GM12878 (cell line): Measurements from ENCODE around the gene RADIL. TPM values are rescaled to one million over a fixed set of nuclear protein-coding genes. Genes with fewer than 3 reads are reported as not detected.

Source experiments
- ATAC-seq: fragments of 200-7000 bp; cut with Tn5 transposase; 3 replicates; pipeline ENCODE4 v1.9.1; 2020; ENCODE audit warnings: mild to moderate bottlenecking, moderate library complexity
- BruUV-seq: library from RNA; stranded (reverse); fragments of 400-500 nt; replicated peaks from 2 replicates; lab custom pipeline; 2021; lab: Mats Ljungman, UMichigan
- CTCF ChIA-PET: fragments of 300-600 bp; sonication (Branson Sonifier 250); formaldehyde crosslinking; extraction: SDS; loops from one replicate; lab custom pipeline; 2021; ENCODE audit warnings: inconsistent platforms; lab: Yijun Ruan, JAX
- POLR2A ChIA-PET: fragments of 350-600 bp; formaldehyde crosslinking; extraction: SDS; loops from one replicate; lab custom pipeline; 2021; ENCODE audit warnings: inconsistent platforms; lab: Charles Lee
- RAD21 ChIA-PET: fragments of 300-600 bp; sonication (Branson Sonifier 250); formaldehyde crosslinking; loops from one replicate; lab custom pipeline; 2023; ENCODE audit warnings: antibody characterized with exemption; ENCODE audit not compliant: unreplicated experiment; lab: Charles Lee
- SMC1A ChIA-PET: fragments of 300-600 bp; sonication (Branson Sonifier 250); formaldehyde crosslinking; loops from one replicate; lab custom pipeline; 2023; ENCODE audit not compliant: unreplicated experiment, uncharacterized antibody; lab: Charles Lee
- DNase-seq: peaks from one replicate; pipeline ENCODE4 v3.0.0-alpha.2; 2011; ENCODE audit warnings: low read depth, low spot score
- FAIRE-seq: peaks from 3 replicates; lab custom pipeline; 2011; peaks lifted over from hg19 to GRCh38; lab: Jason Lieb, UNC
- H2AFZ ChIP-seq: 2 replicates; pipeline ENCODE4 v1.6.0; 2011; ENCODE audit warnings: low read depth, low read length, control low read depth; ENCODE audit not compliant: control insufficient read depth
- H3K27ac ChIP-seq: 2 replicates; pipeline ENCODE4 v1.5.1; 2011; ENCODE audit warnings: control low read depth; ENCODE audit not compliant: control insufficient read depth, insufficient read depth
- H3K27me3 ChIP-seq, 2 experiments: replicated peaks in 1 of 2; 2 replicates each; pipeline versions ENCODE4 v1.6.0 to v1.6.1; 2011; ENCODE audit warnings: low read length in 1 of 2; ENCODE audit not compliant: control insufficient read depth in 2 of 2, insufficient read depth in 2 of 2
- H3K36me3 ChIP-seq, 2 experiments: 2 replicates each; pipeline ENCODE4 v1.5.1; 2011; ENCODE audit warnings: low read length in 1 of 2; ENCODE audit not compliant: control insufficient read depth in 2 of 2, insufficient read depth in 2 of 2
- H3K4me1 ChIP-seq: 2 replicates; pipeline ENCODE4 v1.6.1; 2011; ENCODE audit warnings: mild to moderate bottlenecking, low read length, moderate library complexity, mixed read lengths; ENCODE audit not compliant: control insufficient read depth, insufficient read depth
- H3K4me2 ChIP-seq: 2 replicates; pipeline ENCODE4 v1.6.0; 2011; ENCODE audit warnings: control low read depth; ENCODE audit not compliant: control insufficient read depth, insufficient read depth
- H3K4me3 ChIP-seq: fragments of 200-600 bp; sonication (generic); 2 replicates; pipeline ENCODE4 v1.5.1; 2016
- H3K79me2 ChIP-seq: 2 replicates; pipeline ENCODE4 v1.6.0; 2011; ENCODE audit warnings: low read length; ENCODE audit not compliant: control insufficient read depth, insufficient read depth
- H3K9ac ChIP-seq: 2 replicates; pipeline ENCODE4 v1.8.0; 2011; ENCODE audit warnings: low read length, control low read depth, mixed read lengths; ENCODE audit not compliant: control insufficient read depth, insufficient read depth
- H3K9me3 ChIP-seq: replicated peaks from 3 replicates; pipeline ENCODE4 v1.5.1; 2011; ENCODE audit warnings: mild to moderate bottlenecking, low read length; ENCODE audit not compliant: control insufficient read depth, insufficient read depth
- H4K20me1 ChIP-seq: 2 replicates; pipeline ENCODE4 v1.6.0; 2011; ENCODE audit not compliant: control insufficient read depth, insufficient read depth
- BCL3 ChIP-seq: IDR thresholded peaks from 2 replicates; pipeline ENCODE4 v1.6.1; 2011; ENCODE audit warnings: borderline replicate concordance, low read depth, mild to moderate bottlenecking, moderate library complexity, low read length; ENCODE audit not compliant: insufficient read depth, poor library complexity, severe bottlenecking
- CBX5 ChIP-seq: sonication (generic); IDR thresholded peaks from 2 replicates; pipeline ENCODE4 v1.6.1; 2016; ENCODE audit warnings: low read depth, moderate library complexity, mild to moderate bottlenecking, inconsistent platforms
- CREM ChIP-seq: IDR thresholded peaks from 2 replicates; pipeline ENCODE4 v1.6.1; 2014; ENCODE audit warnings: antibody characterized with exemption, low read depth
- E4F1 ChIP-seq: fragments of 450-650 bp; IDR thresholded peaks from 2 replicates; pipeline ENCODE4 v1.6.1; 2018; ENCODE audit warnings: borderline replicate concordance, mild to moderate bottlenecking; ENCODE audit not compliant: partially characterized antibody
- EED ChIP-seq: sonication (generic); IDR thresholded peaks from 2 replicates; pipeline ENCODE4 v1.6.1; 2016; ENCODE audit warnings: antibody characterized with exemption, low read depth
- HDAC6 ChIP-seq: fragments of 200-600 bp; sonication (generic); IDR thresholded peaks from one replicate; pipeline ENCODE4 v1.8.0; 2017; ENCODE audit warnings: antibody characterized with exemption; ENCODE audit not compliant: unreplicated experiment
- JUND ChIP-seq: IDR thresholded peaks from 2 replicates; pipeline ENCODE4 v1.6.1; 2012; ENCODE audit warnings: low read depth, mild to moderate bottlenecking, low read length, improper control_type of control experiment, moderate library complexity
- MEF2A ChIP-seq: IDR thresholded peaks from 2 replicates; pipeline ENCODE4 v1.6.1; 2011; ENCODE audit warnings: low read depth, mild to moderate bottlenecking, low read length, moderate library complexity; ENCODE audit not compliant: insufficient read depth
- NBN ChIP-seq: fragments of 450-650 bp; IDR thresholded peaks from 2 replicates; pipeline ENCODE4 v1.6.1; 2016
- NFYB ChIP-seq: IDR thresholded peaks from 2 replicates; pipeline ENCODE4 v1.6.1; 2011; ENCODE audit warnings: low read depth, mild to moderate bottlenecking, low read length, improper control_type of control experiment, moderate library complexity; ENCODE audit not compliant: insufficient read depth
- NRF1 ChIP-seq: conservative IDR thresholded peaks from 2 replicates; pipeline ENCODE4 v1.6.1; 2011; ENCODE audit warnings: mild to moderate bottlenecking, low read depth, low read length, improper control_type of control experiment
- PBX3 ChIP-seq: IDR thresholded peaks from 2 replicates; pipeline ENCODE4 v1.6.1; 2011; ENCODE audit warnings: mild to moderate bottlenecking, low read depth, low read length, moderate library complexity; ENCODE audit not compliant: insufficient replicate concordance
- PKNOX1 ChIP-seq: fragments of 450-650 bp; IDR thresholded peaks from 2 replicates; pipeline ENCODE4 v1.6.1; 2016; ENCODE audit warnings: mild to moderate bottlenecking
- RELA ChIP-seq: fragments of 450-650 bp; IDR thresholded peaks from 2 replicates; pipeline ENCODE4 v1.8.0; 2014; ENCODE audit warnings: borderline replicate concordance; ENCODE audit not compliant: partially characterized antibody
- RFX5 ChIP-seq: IDR thresholded peaks from 2 replicates; pipeline ENCODE4 v1.6.1; 2011; ENCODE audit warnings: low read depth, low read length, improper control_type of control experiment
- SREBF2 ChIP-seq: IDR thresholded peaks from 2 replicates; pipeline ENCODE4 v1.6.1; 2012; ENCODE audit warnings: mild to moderate bottlenecking, low read length
- SUPT20H ChIP-seq: IDR thresholded peaks from 2 replicates; pipeline ENCODE4 v1.6.1; 2011; ENCODE audit warnings: low read depth, mild to moderate bottlenecking, low read length, moderate library complexity, borderline replicate concordance; ENCODE audit not compliant: control insufficient read depth
- WRNIP1 ChIP-seq: IDR thresholded peaks from 2 replicates; pipeline ENCODE4 v1.6.1; 2011; ENCODE audit warnings: low read depth, low read length, improper control_type of control experiment, borderline replicate concordance
- WGBS: methylation state at CpG from one replicate; pipeline ENCODE4 v1.1.6; 2016; ENCODE audit warnings: low lambda C conversion rate; ENCODE audit not compliant: insufficient replicate concordance, insufficient coverage; ENCODE audit errors: missing lambda C conversion rate; 5-methylcytosine and 5-hydroxymethylcytosine counted together
- in situ Hi-C: fragments of 300-500 bp; cut with MboI; formaldehyde crosslinking; loops from 9 replicates; pipeline ENCODE4 v1.14.3; 2018; ENCODE audit warnings: mixed read lengths
- intact Hi-C: fragments of 100-400 bp; cut with micrococcal nuclease; formaldehyde crosslinking; loops from one replicate; pipeline ENCODE4 v1.14.2; 2022; ENCODE audit not compliant: unreplicated experiment
- polyA plus RNA-seq, 11 experiments: library from polyadenylated mRNA; depleted of rRNA in 4 of 11; unstranded in 6 of 11; stranded (reverse) in 5 of 11; fragments of >200 nt; fragmentation: Nextera tagmentation in 4 of 11; fragmentation: Illumina TruSeq in 1 of 11; extraction: Ambion mirVana in 4 of 11; extraction: Trizol in 1 of 11; gene quantifications; 1 replicate in 1 of 11; 2 replicates in 10 of 11; pipeline versions ENCODE4 v1.2.1 to v1.2.3, GENCODE V29; 2011 to 2016; ENCODE audit warnings: inconsistent platforms in 2 of 11, missing spikeins in 2 of 11, low read depth in 1 of 11
- total RNA-seq, 4 experiments: library from RNA; depleted of rRNA in 3 of 4; stranded (reverse); fragments of >200 nt in 3 of 4; fragmentation: Illumina TruSeq in 1 of 4; extraction: Trizol in 1 of 4; gene quantifications; 2 replicates each; pipeline versions ENCODE4 v1.2.1 to v1.2.3, GENCODE V29; 2013 to 2021

RADIL gene
- total and polyA plus RNA-seq, 10 of the 15 experiments (the other 5 are each of a cell fraction or from before 2014, with no cell fraction given): 0.05 to 0.06 TPM; not detected in 8

GRCh38 chr7:4790078-4790465 is 93.4 kb downstream of the RADIL start:
- no peaks in the 10 kb centered on the region for H4K20me1 ChIP-seq

More at GRCh38 chr7:4790078-4790465, 93.4 kb downstream of the RADIL start:
- Histone ChIP-seq H3K4me1 (no peaks in the 10 kb centered on the region), H3K4me2 (no peak overlapping the region), H3K36me3 (peaks cover 4 to 25% of the 10 kb centered on the region in 2 experiments; a peak in 3 of 4 replicates), H3K9me3 (no peaks in the 10 kb centered on the region; the same call in 2 of the 3 replicates), H3K9ac (no peak overlapping the region), H3K4me3 (no peak overlapping the region), H3K79me2 (no peaks in the 10 kb centered on the region), H3K27me3 (no peaks in the 10 kb centered on the region), H3K27ac (no peak overlapping the region), H2AFZ (no peak overlapping the region)
- POLR2A ChIA-PET: no interaction called here
- intact Hi-C loops (loop anchor here (10.0 kb wide), 1 partner anchor 185 kb away; no protein-coding TSS in a partner anchor), in situ Hi-C loops (no loop called here)
- SMC1A ChIA-PET: no interaction called here
- TF ChIP-seq SUPT20H (no peak), BCL3 (no peak), HDAC6 (no peak), MEF2A (no peak), E4F1 (no peak), PKNOX1 (no peak), NBN (no peak), JUND (no peak), NFYB (no peak), PBX3 (no peak), RFX5 (no peak), NRF1 (no peak), WRNIP1 (no peak), SREBF2 (no peak), RELA (no peak), CBX5 (no peak), CREM (no peak), EED (no peak)
- WGBS: 98% methylated on average over 7 of the region's 9 CpGs
- ATAC-seq: no peak
- FAIRE-seq: no peak
- no TSS peak for BruUV-seq
- CTCF ChIA-PET: no interaction called here
- RAD21 ChIA-PET: no interaction called here
- DNase-seq: no peak
